ENCODE results near the gene SLC19A2. TPM values are rescaled to one million over a fixed set of nuclear protein-coding genes. Genes with fewer than 3 reads are reported as not detected.
A peak's percentile ranks its signal among the peaks of the same experiment; 100 is the strongest.

Gene SLC19A2

DNA sequence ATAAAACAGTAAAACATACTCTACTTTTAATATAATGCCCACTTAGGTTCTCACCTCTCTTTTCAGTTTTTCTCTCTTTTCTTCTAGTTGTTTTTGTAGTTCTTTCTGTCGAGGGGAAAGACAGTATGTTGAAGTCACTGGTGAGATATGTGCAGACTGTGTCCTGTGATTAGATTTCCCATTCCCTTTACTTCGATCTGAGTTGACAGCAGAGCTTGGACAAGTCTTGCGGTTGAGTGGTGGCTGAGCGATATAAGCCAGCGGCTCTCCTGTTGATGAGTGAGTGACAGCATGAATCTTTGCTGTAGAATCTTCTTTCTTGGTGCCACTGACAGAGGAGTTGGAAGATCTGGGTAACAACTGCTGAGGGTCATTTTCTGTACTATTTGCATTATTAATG lies 64.4 kb downstream of the SLC19A2 start:
- Histone ChIP-seq H3K14ac (ENCODE audit: low read length in 2 of 2) (no peak overlapping the region), H3K79me1 (replicated peaks; ENCODE audit: low read length, poor library complexity, severe bottlenecking) (no peaks in the 10 kb centered on the region), H3K27me3 (ENCODE audit: control insufficient read depth in 1 of 2, insufficient read depth in 1 of 2, low read length in 2 of 2) (no peaks in the 10 kb centered on the region), H2BK12ac (ENCODE audit: low read length in 2 of 2) (no peak overlapping the region), H2BK15ac (ENCODE audit: low read depth, poor library complexity, severe bottlenecking) (no peak overlapping the region), H4K91ac (ENCODE audit: low read length) (no peak overlapping the region), H3K9me3 (ENCODE audit: control insufficient read depth, low read length) (no peaks in the 10 kb centered on the region), H4K8ac (ENCODE audit: low read length) (no peak overlapping the region), H3K4ac (ENCODE audit: low read depth in 1 of 2, low read length in 2 of 2) (no peak overlapping the region), H3K27ac (ENCODE audit: low read length, poor library complexity, severe bottlenecking) (no peak overlapping the region), H3K9ac (ENCODE audit: low read length) (no peak overlapping the region), H2BK5ac (ENCODE audit: low read depth, low read length, poor library complexity, severe bottlenecking) (no peak overlapping the region), H2AK5ac (ENCODE audit: low read length, severe bottlenecking) (no peak overlapping the region), H3K4me1 (ENCODE audit: control insufficient read depth, insufficient read depth, low read depth, low read length) (no peaks in the 10 kb centered on the region), H3K36me3 (ENCODE audit: control insufficient read depth in 1 of 2, insufficient read depth in 2 of 2, low read depth in 1 of 2, low read length in 2 of 2) (no peaks in the 10 kb centered on the region), H3K23ac (ENCODE audit: low read length in 2 of 2) (no peak overlapping the region), H3K4me2 (ENCODE audit: low read length, poor library complexity, severe bottlenecking) (peak overlapping the region; percentile 29), H2BK120ac (ENCODE audit: low read depth, low read length) (no peak overlapping the region), H3K4me3 (ENCODE audit: insufficient read depth in 1 of 2, low read depth in 1 of 2, low read length in 2 of 2) (no peak overlapping the region), H3K18ac (ENCODE audit: low read depth in 1 of 2, low read length in 2 of 2) (no peak overlapping the region), H2AFZ (ENCODE audit: low read depth, low read length) (no peak overlapping the region)
- DNase-seq: no peak
- WGBS: 84% methylated on average over 5 of the region's 5 CpGs

DNA sequence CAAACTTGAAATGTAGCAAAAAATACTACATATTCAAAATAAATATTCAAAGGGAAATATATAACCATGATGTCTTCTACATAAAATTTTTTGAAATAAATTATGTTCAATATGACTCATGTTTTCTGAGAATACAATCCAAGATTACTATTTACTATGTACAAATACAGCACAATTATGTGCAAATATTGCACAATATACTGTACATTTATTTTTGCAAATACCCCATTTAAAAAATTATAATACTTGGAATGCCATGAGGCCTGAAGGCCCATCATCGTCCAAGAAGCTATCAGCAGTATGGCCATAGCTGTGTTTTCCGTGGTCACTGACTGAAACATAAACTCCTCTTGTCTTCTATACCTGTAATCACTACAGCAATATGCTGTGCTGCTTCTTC lies 70.8 kb downstream of the SLC19A2 start:
- H3K18ac ChIP-seq (ENCODE audit: low read depth in 1 of 2, low read length in 2 of 2): no peak overlapping the region
- H2BK15ac ChIP-seq (ENCODE audit: low read depth, poor library complexity, severe bottlenecking): no peak overlapping the region
- no peak overlapping the region for H3K4me2 ChIP-seq (ENCODE audit: low read length, poor library complexity, severe bottlenecking)
- no peak overlapping the region for H2BK5ac ChIP-seq (ENCODE audit: low read depth, low read length, poor library complexity, severe bottlenecking)
- H2AFZ ChIP-seq (ENCODE audit: low read depth, low read length): no peak overlapping the region
- no peak overlapping the region for H2BK12ac ChIP-seq (ENCODE audit: low read length in 2 of 2)
- H3K14ac ChIP-seq (ENCODE audit: low read length in 2 of 2): no peak overlapping the region
- no peak overlapping the region for H2BK120ac ChIP-seq (ENCODE audit: low read depth, low read length)
- H4K91ac ChIP-seq (ENCODE audit: low read length): no peak overlapping the region
- no peak overlapping the region for H3K27ac ChIP-seq (ENCODE audit: low read length, poor library complexity, severe bottlenecking)
- no peaks in the 10 kb centered on the region for H3K27me3 ChIP-seq (ENCODE audit: control insufficient read depth in 1 of 2, insufficient read depth in 1 of 2, low read length in 2 of 2)
- H3K9ac ChIP-seq (ENCODE audit: low read length): no peak overlapping the region
- WGBS: 86% methylated on average over 2 of the region's 2 CpGs
- no peak overlapping the region for H4K8ac ChIP-seq (ENCODE audit: low read length)
- H3K4me1 ChIP-seq (ENCODE audit: control insufficient read depth, insufficient read depth, low read depth, low read length): no peaks in the 10 kb centered on the region
- no peaks in the 10 kb centered on the region for H3K9me3 ChIP-seq (ENCODE audit: control insufficient read depth, low read length)
- H3K36me3 ChIP-seq (ENCODE audit: control insufficient read depth in 1 of 2, insufficient read depth in 2 of 2, low read depth in 1 of 2, low read length in 2 of 2): no peaks in the 10 kb centered on the region
- no peak overlapping the region for H2AK5ac ChIP-seq (ENCODE audit: low read length, severe bottlenecking)
- H3K4ac ChIP-seq (ENCODE audit: low read depth in 1 of 2, low read length in 2 of 2): no peak overlapping the region
- H3K23ac ChIP-seq (ENCODE audit: low read length in 2 of 2): no peak overlapping the region
- no peaks in the 10 kb centered on the region for H3K79me1 ChIP-seq (replicated peaks; ENCODE audit: low read length, poor library complexity, severe bottlenecking)
- no peak overlapping the region for H3K4me3 ChIP-seq (ENCODE audit: insufficient read depth in 1 of 2, low read depth in 1 of 2, low read length in 2 of 2)
- DNase-seq: no peak

Small RNA genes lying within 50 kb of the gene (small RNA-seq; reads per million reads assigned to genes)
- not detected for gene AL021068.2 (ENCODE audit: low read depth)

Data from mesenchymal stem cell (in vitro differentiated cells and primary cell).